ENCODE measurements around the gene ORC5.

ORC5 gene

GRCh38 chr7:104133238-104133637 is 74.6 kb downstream of the ORC5 start:
- H2AFZ ChIP-seq (ENCODE audit: low read depth): no peak overlapping the region
- no peak overlapping the region for H3K9ac ChIP-seq
- no peak overlapping the region for H3K4me3 ChIP-seq (IDR thresholded peaks at IDR 0.05; ENCODE audit: insufficient read depth, low read depth, low read length)
- H3K36me3 ChIP-seq (ENCODE audit: insufficient read depth): no peaks in the 10 kb centered on the region
- no peak overlapping the region for H3K4me2 ChIP-seq
- no peaks in the 10 kb centered on the region for H3K79me2 ChIP-seq (ENCODE audit: insufficient read depth, low read depth)
- no peaks in the 10 kb centered on the region for H3K27me3 ChIP-seq (ENCODE audit: insufficient read depth, low read depth)
- H3K4me1 ChIP-seq (ENCODE audit: low read depth, poor library complexity, severe bottlenecking): no peaks in the 10 kb centered on the region
- no peak overlapping the region for H3K27ac ChIP-seq
- H4K20me1 ChIP-seq (ENCODE audit: insufficient read depth): no peaks in the 10 kb centered on the region
- TF ChIP-seq CTCF (conservative IDR thresholded peaks at IDR 0.05; ENCODE audit: low read depth, low read length): no peak

DNA sequence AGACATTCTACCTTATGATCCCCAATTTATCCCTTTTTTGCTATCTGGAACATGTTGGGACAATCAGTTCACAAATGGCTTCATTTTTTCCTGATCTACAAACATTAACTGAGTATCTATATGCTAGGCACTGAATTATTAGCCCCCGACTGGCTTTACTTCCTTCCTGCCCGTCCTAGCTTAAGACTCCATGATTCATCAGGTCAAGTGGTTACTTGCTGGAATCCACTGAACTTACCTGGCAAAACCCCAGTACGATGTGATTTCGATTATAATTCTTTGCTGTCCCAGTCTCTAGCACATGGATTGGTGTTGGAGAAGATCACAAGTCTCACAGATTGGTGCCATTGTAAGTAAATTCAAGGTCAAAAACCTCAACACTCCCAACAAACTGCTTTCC is 77.1 kb downstream of the ORC5 start:
- Histone ChIP-seq H2AFZ (ENCODE audit: low read depth) (no peak overlapping the region), H3K36me3 (ENCODE audit: insufficient read depth) (no peaks in the 10 kb centered on the region), H3K4me3 (IDR thresholded peaks at IDR 0.05; ENCODE audit: insufficient read depth, low read depth, low read length) (no peak overlapping the region), H4K20me1 (ENCODE audit: insufficient read depth) (no peaks in the 10 kb centered on the region), H3K9ac (no peak overlapping the region), H3K27ac (no peak overlapping the region), H3K79me2 (ENCODE audit: insufficient read depth, low read depth) (no peaks in the 10 kb centered on the region), H3K4me2 (no peak overlapping the region), H3K27me3 (ENCODE audit: insufficient read depth, low read depth) (no peaks in the 10 kb centered on the region), H3K4me1 (ENCODE audit: low read depth, poor library complexity, severe bottlenecking) (no peaks in the 10 kb centered on the region)
- TF ChIP-seq CTCF (conservative IDR thresholded peaks at IDR 0.05; ENCODE audit: low read depth, low read length): no peak

GRCh38 chr7:104127204-104127603 is 80.6 kb downstream of the ORC5 start:
- Histone ChIP-seq H3K79me2 (ENCODE audit: insufficient read depth, low read depth) (no peaks in the 10 kb centered on the region), H3K27ac (no peak overlapping the region), H3K4me1 (ENCODE audit: low read depth, poor library complexity, severe bottlenecking) (no peaks in the 10 kb centered on the region), H3K36me3 (ENCODE audit: insufficient read depth) (no peaks in the 10 kb centered on the region), H3K4me2 (no peak overlapping the region), H2AFZ (ENCODE audit: low read depth) (no peak overlapping the region), H3K4me3 (IDR thresholded peaks at IDR 0.05; ENCODE audit: insufficient read depth, low read depth, low read length) (no peak overlapping the region), H4K20me1 (ENCODE audit: insufficient read depth) (no peaks in the 10 kb centered on the region), H3K27me3 (ENCODE audit: insufficient read depth, low read depth) (no peaks in the 10 kb centered on the region), H3K9ac (no peak overlapping the region)
- TF ChIP-seq CTCF (conservative IDR thresholded peaks at IDR 0.05; ENCODE audit: low read depth, low read length): no peak

DNA sequence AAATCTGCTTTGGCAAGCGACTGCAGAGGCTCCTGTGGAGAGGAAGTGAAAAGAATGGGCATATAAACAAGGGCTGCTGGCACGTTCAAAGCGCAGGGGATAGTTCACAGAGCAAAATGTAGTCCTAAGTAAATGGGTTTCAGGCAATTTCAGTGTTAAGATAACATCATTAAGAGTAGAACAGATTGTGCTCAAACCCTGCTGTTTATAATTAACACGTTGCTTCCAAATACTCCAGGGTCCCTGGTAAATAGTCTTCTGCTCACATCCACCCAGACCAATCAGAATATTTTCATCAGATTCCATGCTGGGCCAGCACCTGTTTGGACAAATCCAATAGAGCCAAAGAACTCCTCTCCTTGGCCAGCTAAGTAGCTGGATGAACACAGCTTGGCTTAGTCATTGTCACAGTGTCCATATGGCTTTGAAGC is 81.4 kb downstream of the ORC5 start:
- Histone ChIP-seq H3K4me2 (no peak overlapping the region), H3K36me3 (ENCODE audit: insufficient read depth) (no peaks in the 10 kb centered on the region), H3K4me3 (IDR thresholded peaks at IDR 0.05; ENCODE audit: insufficient read depth, low read depth, low read length) (no peak overlapping the region), H3K4me1 (ENCODE audit: low read depth, poor library complexity, severe bottlenecking) (no peaks in the 10 kb centered on the region), H3K27me3 (ENCODE audit: insufficient read depth, low read depth) (no peaks in the 10 kb centered on the region), H3K9ac (no peak overlapping the region), H2AFZ (ENCODE audit: low read depth) (no peak overlapping the region), H3K27ac (no peak overlapping the region), H4K20me1 (ENCODE audit: insufficient read depth) (no peaks in the 10 kb centered on the region), H3K79me2 (ENCODE audit: insufficient read depth, low read depth) (no peaks in the 10 kb centered on the region)
- no peak for TF ChIP-seq CTCF (conservative IDR thresholded peaks at IDR 0.05; ENCODE audit: low read depth, low read length)

Measured in KMS-11 (cell line).